Osteoblast (primary cell): ENCODE measurements around the gene UBE4A. TPM values are rescaled to one million over a fixed set of nuclear protein-coding genes. Genes with fewer than 3 reads are reported as not detected.
A peak's percentile ranks its signal among the peaks of the same experiment; 100 is the strongest.

ENCODE experiments used
- DNase-seq: peaks from one replicate; pipeline ENCODE4 v3.0.0; 2011; ENCODE audit warnings: low spot score, mixed read lengths; ENCODE audit not compliant: insufficient read length; ENCODE audit errors: missing footprints
- H2AFZ ChIP-seq: 2 replicates; pipeline ENCODE4 v1.6.0; 2011; ENCODE audit warnings: mild to moderate bottlenecking, low read length
- H3K27ac ChIP-seq: 2 replicates; pipeline ENCODE4 v1.5.1; 2011; ENCODE audit warnings: mild to moderate bottlenecking, low read depth, low read length, moderate library complexity
- H3K27me3 ChIP-seq: 2 replicates; pipeline ENCODE4 v1.6.0; 2012; ENCODE audit warnings: mild to moderate bottlenecking, control low read depth, inconsistent platforms, low read length, moderate library complexity; ENCODE audit not compliant: insufficient read depth
- H3K36me3 ChIP-seq: 2 replicates; pipeline ENCODE4 v1.5.1; 2011; ENCODE audit warnings: mild to moderate bottlenecking, low read length, control low read depth, moderate library complexity; ENCODE audit not compliant: insufficient read depth
- H3K4me1 ChIP-seq: 2 replicates; pipeline ENCODE4 v1.5.1; 2011; ENCODE audit warnings: mild to moderate bottlenecking, low read length, control low read depth, moderate library complexity; ENCODE audit not compliant: insufficient read depth
- H3K4me2 ChIP-seq: 2 replicates; pipeline ENCODE4 v1.6.0; 2011; ENCODE audit warnings: mild to moderate bottlenecking, low read length; ENCODE audit not compliant: insufficient read depth
- H3K4me3 ChIP-seq: fragments of 200-600 bp; sonication (generic); 3 replicates; pipeline ENCODE4 v1.5.1; 2012; ENCODE audit warnings: mild to moderate bottlenecking, low read length, inconsistent platforms; ENCODE audit not compliant: insufficient read depth
- H3K79me2 ChIP-seq: 2 replicates; pipeline ENCODE4 v1.6.0; 2012; ENCODE audit warnings: mild to moderate bottlenecking, low read length, control low read depth, inconsistent platforms; ENCODE audit not compliant: insufficient read depth
- H3K9me3 ChIP-seq: 2 replicates; pipeline ENCODE4 v1.5.1; 2011; ENCODE audit warnings: low read depth, low read length, control low read depth
- H4K20me1 ChIP-seq: 2 replicates; pipeline ENCODE4 v1.6.0; 2012; ENCODE audit warnings: mild to moderate bottlenecking, low read length, control low read depth; ENCODE audit not compliant: insufficient read depth
- CTCF ChIP-seq: IDR thresholded peaks from 2 replicates; pipeline ENCODE4 v1.5.1; 2011; ENCODE audit warnings: mild to moderate bottlenecking, low read depth, low read length, moderate library complexity; ENCODE audit errors: extremely low read depth
- total RNA-seq: library from RNA; depleted of rRNA; stranded (reverse); fragments of >200 nt; gene quantifications from 2 replicates; pipeline ENCODE4 v1.2.3, GENCODE V29; 2012

Gene UBE4A
- total RNA-seq, 1 donor, result 63.0 TPM

DNA sequence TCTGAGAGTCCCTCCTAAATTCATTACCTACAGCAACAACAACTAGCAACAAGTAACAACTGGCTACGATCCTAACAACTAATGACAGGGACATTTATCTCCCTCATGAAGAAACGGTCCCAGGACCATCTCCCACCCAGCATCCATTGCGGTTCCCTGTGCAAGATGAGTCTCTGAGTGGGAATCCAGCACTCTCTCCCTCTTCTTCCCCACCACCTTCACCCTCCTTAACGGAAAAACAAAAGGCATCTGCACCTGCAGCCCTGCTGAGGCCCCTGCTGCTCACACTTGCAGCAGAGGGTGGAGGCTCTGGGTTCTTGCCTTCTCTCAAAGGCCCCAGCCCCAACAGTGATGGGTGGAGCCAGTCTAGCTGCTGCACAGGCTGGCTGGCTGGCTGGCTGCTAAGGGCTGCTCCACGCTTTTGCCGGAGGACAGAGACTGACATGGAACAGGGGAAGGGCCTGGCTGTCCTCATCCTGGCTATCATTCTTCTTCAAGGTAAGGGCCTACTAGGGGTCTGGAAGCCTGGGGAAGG, 15.4 kb upstream of the UBE4A start, which contains the start of gene CD3G:
CD3G (plus strand) TSS at position 364 of the 535 bp plus-strand sequence; CDS start at position 444, 80 bp downstream.
- no peak within 1 kb of the TSS for H3K4me3 ChIP-seq
- H3K79me2 ChIP-seq, result no peaks in the 10 kb centered on the region
- H3K36me3 ChIP-seq, result no peaks in the 10 kb centered on the region
- no peak for TF ChIP-seq CTCF
- no peak within 1 kb of the TSS for H3K4me2 ChIP-seq
- H4K20me1 ChIP-seq, result no peaks in the 10 kb centered on the region
- no peak within 1 kb of the TSS for H3K27ac ChIP-seq
- H3K4me1 ChIP-seq, result no peaks in the 10 kb centered on the region
- H2AFZ ChIP-seq, result no peak within 1 kb of the TSS
- H3K27me3 ChIP-seq, result peaks cover 4% of the 10 kb centered on the region
- no peaks in the 10 kb centered on the region for H3K9me3 ChIP-seq
- DNase-seq, result no peak

- Histone ChIP-seq H3K9me3 (no peaks in the 10 kb centered on the region), H3K4me3 (no peak overlapping the region), H4K20me1 (no peaks in the 10 kb centered on the region), H3K27me3 (peaks cover 17% of the 10 kb centered on the region), H3K36me3 (no peaks in the 10 kb centered on the region), H2AFZ (no peak overlapping the region), H3K27ac (no peak overlapping the region), H3K4me2 (no peak overlapping the region), H3K79me2 (no peaks in the 10 kb centered on the region), H3K4me1 (no peaks in the 10 kb centered on the region)
- TF ChIP-seq CTCF, result no peak
- no peak for DNase-seq
Measured at GRCh38 chr11:118349475-118349874, 9.9 kb upstream of the UBE4A start.

DNA sequence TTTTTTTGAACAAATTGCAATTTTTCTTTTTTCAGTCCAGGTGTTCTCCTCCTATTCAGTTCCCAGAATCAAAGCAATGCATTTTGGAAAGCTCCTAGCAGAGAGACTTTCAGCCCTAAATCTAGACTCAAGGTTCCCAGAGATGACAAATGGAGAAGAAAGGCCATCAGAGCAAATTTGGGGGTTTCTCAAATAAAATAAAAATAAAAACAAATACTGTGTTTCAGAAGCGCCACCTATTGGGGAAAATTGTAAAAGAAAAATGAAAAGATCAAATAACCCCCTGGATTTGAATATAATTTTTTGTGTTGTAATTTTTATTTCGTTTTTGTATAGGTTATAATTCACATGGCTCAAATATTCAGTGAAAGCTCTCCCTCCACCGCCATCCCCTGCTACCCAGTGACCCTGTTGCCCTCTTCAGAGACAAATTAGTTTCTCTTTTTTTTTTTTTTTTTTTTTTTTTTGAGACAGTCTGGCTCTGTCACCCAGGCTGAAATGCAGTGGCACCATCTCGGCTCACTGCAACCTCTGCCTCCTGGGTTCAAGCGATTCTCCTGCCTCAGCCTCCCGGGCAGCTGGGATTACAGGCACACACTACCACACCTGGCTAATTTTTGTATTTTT, 6.2 kb upstream of the UBE4A start:
- Histone ChIP-seq H3K9me3 (no peaks in the 10 kb centered on the region), H3K79me2 (no peaks in the 10 kb centered on the region), H3K27me3 (peaks cover 17% of the 10 kb centered on the region), H3K4me3 (no peak overlapping the region), H2AFZ (no peak overlapping the region), H3K4me1 (no peaks in the 10 kb centered on the region), H3K27ac (no peak overlapping the region), H3K4me2 (no peak overlapping the region), H4K20me1 (no peaks in the 10 kb centered on the region), H3K36me3 (no peaks in the 10 kb centered on the region)
- peak; percentile 63 for TF ChIP-seq CTCF
- peak; percentile 45 for DNase-seq

DNA sequence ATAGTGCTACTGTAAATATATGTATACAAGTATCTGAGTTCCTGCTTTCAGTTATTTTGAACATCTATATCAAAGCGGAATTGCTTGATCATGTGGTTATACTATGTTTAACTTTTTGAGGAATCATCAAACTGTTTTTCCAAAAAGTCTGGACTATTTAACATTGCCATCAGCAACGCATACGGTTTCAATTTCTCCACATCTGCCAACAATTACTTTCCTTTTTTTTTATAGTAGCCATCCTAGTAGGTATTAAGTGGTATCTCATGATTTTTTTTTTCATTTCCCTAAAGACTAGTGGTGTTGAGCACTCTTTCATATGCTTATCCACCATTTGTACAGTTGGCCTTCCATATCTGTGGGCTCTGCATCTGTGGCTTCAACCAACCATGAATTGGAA, 1.3 kb upstream of the UBE4A start:
- Histone ChIP-seq H4K20me1 (peaks cover 4% of the 10 kb centered on the region), H3K79me2 (peaks cover 35% of the 10 kb centered on the region), H2AFZ (no peak overlapping the region), H3K27me3 (no peaks in the 10 kb centered on the region), H3K4me3 (no peak overlapping the region), H3K9me3 (no peaks in the 10 kb centered on the region), H3K36me3 (no peaks in the 10 kb centered on the region), H3K27ac (no peak overlapping the region), H3K4me1 (peaks cover 14% of the 10 kb centered on the region), H3K4me2 (no peak overlapping the region)
- no peak for TF ChIP-seq CTCF
- no peak for DNase-seq
